Measurements from ENCODE around the gene GAPVD1. TPM values are rescaled to one million over a fixed set of nuclear protein-coding genes. Genes with fewer than 3 reads are reported as not detected.

Gene GAPVD1
- total RNA-seq, 1 experiment from 2014 or later = 33.3 TPM

GRCh38 chr9:125269014-125269397 is 7.4 kb downstream of the GAPVD1 start:
- TF ChIP-seq GRHL2 (CRISPR knock-in tag; IDR thresholded peaks at IDR 0.05; ENCODE audit: insufficient replicate concordance, severe bottlenecking) (no peak), CBFB (CRISPR knock-in tag; IDR thresholded peaks at IDR 0.05; ENCODE audit: low read depth) (no peak), MXD4 (CRISPR knock-in tag; IDR thresholded peaks at IDR 0.05; ENCODE audit: borderline replicate concordance) (no peak), CDX4 (CRISPR knock-in tag; IDR thresholded peaks at IDR 0.05; ENCODE audit: borderline replicate concordance) (no peak), ZNF232 (CRISPR knock-in tag; IDR thresholded peaks at IDR 0.05) (no peak)
- no peak overlapping the region for H3K4me3 Mint-ChIP-seq
- POLR2A ChIA-PET = interaction anchor here (0.6 to 1.5 kb wide), 2 partner anchors 28 to 701 kb away, joined by 3 read pairs; partner anchors contain the start of gene HSPA5

GRCh38 chr9:125271081-125271480 is 9.5 kb downstream of the GAPVD1 start:
- TF ChIP-seq NR2C2 (CRISPR knock-in tag; IDR thresholded peaks at IDR 0.05) = no peak
- no peak for TF ChIP-seq SMAD4 (CRISPR knock-in tag; IDR thresholded peaks at IDR 0.05)
- no peak for TF ChIP-seq ATF2 (CRISPR knock-in tag; IDR thresholded peaks at IDR 0.05; ENCODE audit: borderline replicate concordance, low read depth)
- TF ChIP-seq ZNF121 (CRISPR knock-in tag; IDR thresholded peaks at IDR 0.05) = no peak
- Mint-ChIP-seq H3K27ac (no peak overlapping the region), H3K4me1 (peaks cover 21% of the 10 kb centered on the region), H3K36me3 (peaks cover 5% of the 10 kb centered on the region; the same call in 1 of the 2 replicates), H3K9me3 (no peaks in the 10 kb centered on the region), H3K27me3 (ENCODE audit: low read depth) (no peaks in the 10 kb centered on the region), H3K4me3 (no peak overlapping the region; the same call in 1 of the 2 replicates)
- DNase-seq (ENCODE audit: low spot score) (no peak), ATAC-seq (no peak)
- CTCF ChIA-PET = no interaction called here
- POLR2A ChIA-PET = no interaction called here

More at GRCh38 chr9:125269014-125269397, 7.4 kb downstream of the GAPVD1 start:
- no peak overlapping the region for H3K27ac Mint-ChIP-seq
- peaks cover 21% of the 10 kb centered on the region for H3K4me1 Mint-ChIP-seq
- ATAC-seq = no peak
- peaks cover 5% of the 10 kb centered on the region; the same call in 1 of the 2 replicates for H3K36me3 Mint-ChIP-seq
- CTCF ChIA-PET = interaction anchor here (0.6 to 1.0 kb wide), 3 partner anchors 13 to 105 kb away, joined by 3 to 5 read pairs (median 4); no protein-coding TSS in a partner anchor
- no peaks in the 10 kb centered on the region for H3K9me3 Mint-ChIP-seq
- DNase-seq (ENCODE audit: low spot score) = no peak
- no peaks in the 10 kb centered on the region for H3K27me3 Mint-ChIP-seq (ENCODE audit: low read depth)

- Mint-ChIP-seq H3K4me1 (peaks cover 21% of the 10 kb centered on the region), H3K27ac (peak overlapping the region; percentile 67), H3K4me3 (no peak overlapping the region), H3K9me3 (no peaks in the 10 kb centered on the region), H3K27me3 (ENCODE audit: low read depth) (no peaks in the 10 kb centered on the region), H3K36me3 (no peaks in the 10 kb centered on the region)
- ChIA-PET CTCF (interaction anchor here (1.2 kb wide), 1 partner anchor 12 kb away, joined by 4 read pairs; no protein-coding TSS in a partner anchor), POLR2A (no interaction called here)
- ATAC-seq (no peak), DNase-seq (ENCODE audit: low spot score) (no peak)
- TF ChIP-seq ZNF396 (CRISPR knock-in tag; IDR thresholded peaks at IDR 0.05; ENCODE audit: borderline replicate concordance) = no peak
- peak; percentile 78 for TF ChIP-seq GABPB1 (CRISPR knock-in tag; IDR thresholded peaks at IDR 0.05)
- no peak for TF ChIP-seq ZNF317 (CRISPR knock-in tag; IDR thresholded peaks at IDR 0.05; ENCODE audit: borderline replicate concordance, low read depth)
These were observed 11.1 kb downstream of the GAPVD1 start for GRCh38 chr9:125272697-125273096.

GRCh38 chr9:125276771-125277170 is 15.1 kb downstream of the GAPVD1 start:
- POLR2A ChIA-PET = no interaction called here
- Mint-ChIP-seq H3K27ac (no peak overlapping the region), H3K36me3 (no peaks in the 10 kb centered on the region), H3K9me3 (no peaks in the 10 kb centered on the region), H3K4me1 (peaks cover 15% of the 10 kb centered on the region), H3K4me3 (no peak overlapping the region), H3K27me3 (ENCODE audit: low read depth) (no peaks in the 10 kb centered on the region)
- CTCF ChIA-PET = no interaction called here
- DNase-seq (ENCODE audit: low spot score) (no peak), ATAC-seq (no peak)
- no peak for TF ChIP-seq EMX1 (CRISPR knock-in tag; IDR thresholded peaks at IDR 0.05)
- TF ChIP-seq MYBL2 (CRISPR knock-in tag; IDR thresholded peaks at IDR 0.05) = no peak
- TF ChIP-seq CTCF (IDR thresholded peaks at IDR 0.05) = no peak
- no peak for TF ChIP-seq CDX4 (CRISPR knock-in tag; IDR thresholded peaks at IDR 0.05; ENCODE audit: borderline replicate concordance)
- no peak for TF ChIP-seq ZMAT4 (CRISPR knock-in tag; IDR thresholded peaks at IDR 0.05)
- no peak for TF ChIP-seq USF2 (CRISPR knock-in tag; IDR thresholded peaks at IDR 0.05)
- TF ChIP-seq ELF4 (CRISPR knock-in tag; IDR thresholded peaks at IDR 0.05; ENCODE audit: low read depth) = no peak
- TF ChIP-seq ZNF263 (CRISPR knock-in tag; IDR thresholded peaks at IDR 0.05; ENCODE audit: low read depth) = no peak
- no peak for TF ChIP-seq E2F1 (CRISPR knock-in tag; IDR thresholded peaks at IDR 0.05)
- TF ChIP-seq ATF3 (CRISPR knock-in tag; conservative IDR thresholded peaks at IDR 0.05) = no peak
- no peak for TF ChIP-seq ZNF423 (CRISPR knock-in tag; IDR thresholded peaks at IDR 0.05)
- no peak for TF ChIP-seq ZNF138 (CRISPR knock-in tag; conservative IDR thresholded peaks at IDR 0.05)
